HEK293 (cell line): ENCODE results near the gene TMEM158.

ENCODE experiments used
- CTCF ChIA-PET: fragments of 350-600 bp; formaldehyde crosslinking; extraction: SDS; loops from one replicate; lab custom pipeline; 2021; ENCODE audit warnings: antibody characterized with exemption; lab: Yijun Ruan, JAX
- POLR2A ChIA-PET: fragments of 300-600 bp; formaldehyde crosslinking; extraction: SDS; loops from one replicate; lab custom pipeline; 2020; ENCODE audit warnings: antibody characterized with exemption, inconsistent platforms; lab: Yijun Ruan, JAX
- H3K27ac ChIP-seq: fragments of 200-500 bp; sonication (Bioruptor generic); 2 replicates; pipeline ENCODE4 v1.5.1; 2014; ENCODE audit warnings: low read depth, low read length, control low read depth, inconsistent platforms; ENCODE audit errors: extremely low read depth
- H3K36me3 ChIP-seq, 2 experiments: fragments of 200-500 bp in 1 of 2; sonication (Bioruptor generic) in 1 of 2; 1 replicate in 1 of 2; 2 replicates in 1 of 2; pipeline ENCODE4 v1.5.1; 2014 to 2017; ENCODE audit warnings: inconsistent platforms in 2 of 2, low read length in 2 of 2; ENCODE audit not compliant: control insufficient read depth in 2 of 2, insufficient read depth in 1 of 2
- H3K4me1 ChIP-seq: fragments of 200-500 bp; sonication (Bioruptor generic); 2 replicates; pipeline ENCODE4 v1.5.1; 2014; ENCODE audit warnings: mild to moderate bottlenecking, low read length, inconsistent platforms; ENCODE audit not compliant: control insufficient read depth, insufficient read depth
- H3K4me3 ChIP-seq: 2 replicates; pipeline ENCODE4 v1.5.1; 2011; ENCODE audit warnings: low read depth, mild to moderate bottlenecking, control low read depth, low read length, moderate library complexity
- H3K9me3 ChIP-seq: fragments of 200-500 bp; sonication (Bioruptor generic); 2 replicates; pipeline ENCODE4 v1.5.1; 2014; ENCODE audit warnings: low read depth, low read length, inconsistent platforms; ENCODE audit not compliant: control insufficient read depth, insufficient read depth
- MZF1 ChIP-seq: fragments of 450-650 bp; formaldehyde crosslinking; IDR thresholded peaks from 2 replicates; pipeline ENCODE4 v1.5.1; 2017; ENCODE audit warnings: missing biosample characterization, missing genetic modification characterization, borderline replicate concordance
- REPIN1 ChIP-seq: fragments of 450-650 bp; formaldehyde crosslinking; IDR thresholded peaks from 2 replicates; pipeline ENCODE4 v1.5.1; 2017; ENCODE audit warnings: missing biosample characterization, missing genetic modification characterization, low read depth
- SCRT2 ChIP-seq: fragments of 450-650 bp; formaldehyde crosslinking; IDR thresholded peaks from 2 replicates; pipeline ENCODE4 v1.5.1; 2016; ENCODE audit warnings: missing biosample characterization, missing genetic modification characterization
- ZBTB17 ChIP-seq: fragments of 450-650 bp; formaldehyde crosslinking; IDR thresholded peaks from 2 replicates; pipeline ENCODE4 v1.5.1; 2016; ENCODE audit warnings: missing biosample characterization, missing genetic modification characterization
- ZNF132 ChIP-seq: fragments of 450-650 bp; formaldehyde crosslinking; IDR thresholded peaks from 2 replicates; pipeline ENCODE4 v1.5.1; 2017; ENCODE audit warnings: missing biosample characterization, missing genetic modification characterization, borderline replicate concordance
- ZNF133 ChIP-seq: fragments of 450-650 bp; formaldehyde crosslinking; IDR thresholded peaks from 2 replicates; pipeline ENCODE4 v1.5.1; 2016; ENCODE audit warnings: missing biosample characterization, missing genetic modification characterization
- ZNF155 ChIP-seq: fragments of 450-650 bp; formaldehyde crosslinking; IDR thresholded peaks from 2 replicates; pipeline ENCODE4 v1.5.1; 2016; ENCODE audit warnings: missing biosample characterization, missing genetic modification characterization
- ZNF169 ChIP-seq: fragments of 450-650 bp; formaldehyde crosslinking; IDR thresholded peaks from 2 replicates; pipeline ENCODE4 v1.5.1; 2016; ENCODE audit warnings: missing biosample characterization, missing genetic modification characterization
- ZNF2 ChIP-seq: fragments of 450-650 bp; formaldehyde crosslinking; IDR thresholded peaks from 2 replicates; pipeline ENCODE4 v1.5.1; 2016; ENCODE audit warnings: missing biosample characterization, missing genetic modification characterization
- ZNF221 ChIP-seq: fragments of 450-650 bp; formaldehyde crosslinking; IDR thresholded peaks from 2 replicates; pipeline ENCODE4 v1.5.1; 2017; ENCODE audit warnings: missing biosample characterization, missing genetic modification characterization, borderline replicate concordance
- ZNF350 ChIP-seq: fragments of 450-650 bp; formaldehyde crosslinking; IDR thresholded peaks from 2 replicates; pipeline ENCODE4 v1.5.0; 2017; ENCODE audit warnings: missing biosample characterization, mild to moderate bottlenecking, missing genetic modification characterization
- ZNF48 ChIP-seq: fragments of 450-650 bp; formaldehyde crosslinking; IDR thresholded peaks from 2 replicates; pipeline ENCODE4 v1.5.1; 2016; ENCODE audit warnings: missing biosample characterization, missing genetic modification characterization
- ZNF518A ChIP-seq: fragments of 450-650 bp; formaldehyde crosslinking; conservative IDR thresholded peaks from 2 replicates; pipeline ENCODE4 v1.5.1; 2016; ENCODE audit warnings: low read depth, missing biosample characterization, missing genetic modification characterization
- ZNF558 ChIP-seq: fragments of 450-650 bp; formaldehyde crosslinking; IDR thresholded peaks from 2 replicates; pipeline ENCODE4 v1.5.1; 2016; ENCODE audit warnings: missing biosample characterization, missing genetic modification characterization
- ZNF560 ChIP-seq: fragments of 450-650 bp; formaldehyde crosslinking; IDR thresholded peaks from 2 replicates; pipeline ENCODE4 v1.5.1; 2017; ENCODE audit warnings: missing biosample characterization, missing genetic modification characterization, borderline replicate concordance
- ZNF585B ChIP-seq: fragments of 450-650 bp; formaldehyde crosslinking; IDR thresholded peaks from 2 replicates; pipeline ENCODE4 v1.5.1; 2016; ENCODE audit warnings: missing biosample characterization, missing genetic modification characterization
- ZNF600 ChIP-seq: fragments of 450-650 bp; formaldehyde crosslinking; IDR thresholded peaks from 2 replicates; pipeline ENCODE4 v1.5.1; 2016; ENCODE audit warnings: missing biosample characterization, missing genetic modification characterization
- ZNF645 ChIP-seq: fragments of 450-650 bp; formaldehyde crosslinking; IDR thresholded peaks from 2 replicates; pipeline ENCODE4; 2016; ENCODE audit warnings: missing biosample characterization, missing genetic modification characterization
- ZNF747 ChIP-seq: fragments of 450-650 bp; formaldehyde crosslinking; IDR thresholded peaks from 2 replicates; pipeline ENCODE4 v1.5.1; 2016; ENCODE audit warnings: missing biosample characterization, missing genetic modification characterization
- TF ChIP-seq, protein P1 (sequence below): fragments of 450-650 bp; formaldehyde crosslinking; IDR thresholded peaks from 2 replicates; pipeline ENCODE4 v1.5.1; 2016; ENCODE audit warnings: missing biosample characterization, missing genetic modification characterization

Gene TMEM158

GRCh38 chr3:45194791-45195190 is 31.3 kb downstream of the TMEM158 start (continued):
- TF ChIP-seq ZNF48 (tag by site-specific recombination), result no peak

- ChIA-PET CTCF (interaction anchor here (0.6 kb wide), 1 partner anchor 148 kb away, joined by 3 read pairs; no protein-coding TSS in a partner anchor), POLR2A (no interaction called here)
- H3K4me3 ChIP-seq, result no peak overlapping the region
- TF ChIP-seq ZNF132 (tag by site-specific recombination) (no peak), ZNF600 (no peak), MZF1 (tag by site-specific recombination) (no peak), ZNF645 (no peak), ZNF2 (tag by site-specific recombination) (no peak), SCRT2 (tag by site-specific recombination) (no peak), ZNF350 (tag by site-specific recombination) (no peak), ZBTB17 (tag by site-specific recombination) (no peak), ZNF518A (tag by site-specific recombination) (no peak), ZNF558 (tag by site-specific recombination) (no peak), ZNF560 (tag by site-specific recombination) (no peak), ZNF155 (tag by site-specific recombination) (no peak), ZNF221 (tag by site-specific recombination) (no peak), REPIN1 (tag by site-specific recombination) (no peak), ZNF747 (no peak), ZNF133 (tag by site-specific recombination) (no peak), ZNF169 (tag by site-specific recombination) (no peak), ZNF585B (no peak)
- TF ChIP-seq, protein P1, sequence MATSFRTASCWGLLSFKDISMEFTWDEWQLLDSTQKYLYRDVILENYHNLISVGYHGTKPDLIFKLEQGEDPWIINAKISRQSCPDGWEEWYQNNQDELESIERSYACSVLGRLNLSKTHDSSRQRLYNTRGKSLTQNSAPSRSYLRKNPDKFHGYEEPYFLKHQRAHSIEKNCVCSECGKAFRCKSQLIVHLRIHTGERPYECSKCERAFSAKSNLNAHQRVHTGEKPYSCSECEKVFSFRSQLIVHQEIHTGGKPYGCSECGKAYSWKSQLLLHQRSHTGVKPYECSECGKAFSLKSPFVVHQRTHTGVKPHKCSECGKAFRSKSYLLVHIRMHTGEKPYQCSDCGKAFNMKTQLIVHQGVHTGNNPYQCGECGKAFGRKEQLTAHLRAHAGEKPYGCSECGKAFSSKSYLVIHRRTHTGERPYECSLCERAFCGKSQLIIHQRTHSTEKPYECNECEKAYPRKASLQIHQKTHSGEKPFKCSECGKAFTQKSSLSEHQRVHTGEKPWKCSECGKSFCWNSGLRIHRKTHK (tag by site-specific recombination), result no peak
- no peaks in the 10 kb centered on the region for H3K36me3 ChIP-seq
- no peaks in the 10 kb centered on the region for H3K4me1 ChIP-seq
- H3K9me3 ChIP-seq, result no peaks in the 10 kb centered on the region
- no peak overlapping the region for H3K27ac ChIP-seq
Measured at GRCh38 chr3:45191924-45192417, 34.1 kb downstream of the TMEM158 start.
